ENCODE results near the gene PRDM9.
"Not testable (repeated sequence)": the region's sequence is repeated elsewhere in the genome, so short reads cannot be mapped to it uniquely, and the experiment has no call there.

PRDM9 gene

GRCh38 chr5:23506329-23507236, 826 bp upstream of the PRDM9 start:
- Mint-ChIP-seq H3K4me1 (ENCODE audit: low read depth) (no peaks in the 10 kb centered on the region), H3K9me3 (peaks cover 30% of the 10 kb centered on the region), H3K4me3 (no peak overlapping the region), H3K27ac (no peak overlapping the region), H3K27me3 (no peaks in the 10 kb centered on the region), H3K36me3 (ENCODE audit: low read depth) (peaks cover 3% of the 10 kb centered on the region)
- DNase-seq: no peak

GRCh38 chr5:23510434-23510833, 3.0 kb downstream of the PRDM9 start:
- not testable (repeated sequence) for H3K4me1 Mint-ChIP-seq (ENCODE audit: low read depth); DNase-seq; H3K4me3 Mint-ChIP-seq; H3K27me3 Mint-ChIP-seq; H3K27ac Mint-ChIP-seq; H3K36me3 Mint-ChIP-seq (ENCODE audit: low read depth)
- peaks cover 37% of the 10 kb centered on the region for H3K9me3 Mint-ChIP-seq

GRCh38 chr5:23522553-23522952, 15.1 kb downstream of the PRDM9 start:
- Mint-ChIP-seq H3K27me3 (no peaks in the 10 kb centered on the region), H3K27ac (no peak overlapping the region), H3K36me3 (ENCODE audit: low read depth) (no peaks in the 10 kb centered on the region), H3K9me3 (peaks cover 13% of the 10 kb centered on the region), H3K4me3 (no peak overlapping the region), H3K4me1 (ENCODE audit: low read depth) (no peaks in the 10 kb centered on the region)
- no peak for DNase-seq

GRCh38 chr5:23523031-23523430, 15.6 kb downstream of the PRDM9 start:
- H3K4me1 Mint-ChIP-seq (ENCODE audit: low read depth): no peaks in the 10 kb centered on the region
- peaks cover 13% of the 10 kb centered on the region for H3K9me3 Mint-ChIP-seq
- no peak overlapping the region for H3K27ac Mint-ChIP-seq
- no peak for DNase-seq
- no peaks in the 10 kb centered on the region for H3K27me3 Mint-ChIP-seq
- H3K4me3 Mint-ChIP-seq: no peak overlapping the region
- no peaks in the 10 kb centered on the region for H3K36me3 Mint-ChIP-seq (ENCODE audit: low read depth)

GRCh38 chr5:23523998-23524397, 16.6 kb downstream of the PRDM9 start:
- Mint-ChIP-seq H3K36me3 (ENCODE audit: low read depth) (no peaks in the 10 kb centered on the region), H3K4me1 (ENCODE audit: low read depth) (no peaks in the 10 kb centered on the region), H3K27ac (no peak overlapping the region)

GRCh38 chr5:23525751-23526150, 18.3 kb downstream of the PRDM9 start:
- H3K9me3 Mint-ChIP-seq: peaks cover 11% of the 10 kb centered on the region
- no peak for DNase-seq
- H3K36me3 Mint-ChIP-seq (ENCODE audit: low read depth): no peaks in the 10 kb centered on the region
- no peaks in the 10 kb centered on the region for H3K4me1 Mint-ChIP-seq (ENCODE audit: low read depth)
- no peak overlapping the region for H3K4me3 Mint-ChIP-seq
- no peaks in the 10 kb centered on the region for H3K27me3 Mint-ChIP-seq
- no peak overlapping the region for H3K27ac Mint-ChIP-seq

More at GRCh38 chr5:23523998-23524397, 16.6 kb downstream of the PRDM9 start:
- peaks cover 11% of the 10 kb centered on the region for H3K9me3 Mint-ChIP-seq
- no peak overlapping the region for H3K4me3 Mint-ChIP-seq
- no peaks in the 10 kb centered on the region for H3K27me3 Mint-ChIP-seq
- DNase-seq: no peak

GRCh38 chr5:23526616-23527015, 19.2 kb downstream of the PRDM9 start:
- H3K9me3 Mint-ChIP-seq: peaks cover 11% of the 10 kb centered on the region
- H3K4me3 Mint-ChIP-seq; DNase-seq; H3K4me1 Mint-ChIP-seq (ENCODE audit: low read depth); H3K27ac Mint-ChIP-seq; H3K27me3 Mint-ChIP-seq; H3K36me3 Mint-ChIP-seq (ENCODE audit: low read depth): not testable (repeated sequence)

- not testable (repeated sequence) for H3K27me3 Mint-ChIP-seq; H3K36me3 Mint-ChIP-seq (ENCODE audit: low read depth); H3K27ac Mint-ChIP-seq; H3K9me3 Mint-ChIP-seq; H3K4me1 Mint-ChIP-seq (ENCODE audit: low read depth); DNase-seq; H3K4me3 Mint-ChIP-seq
Measured at GRCh38 chr5:23527216-23527920, 20.0 kb downstream of the PRDM9 start.

GRCh38 chr5:23528677-23529076, 21.3 kb downstream of the PRDM9 start:
- no peak overlapping the region for H3K4me3 Mint-ChIP-seq
- no peaks in the 10 kb centered on the region for H3K4me1 Mint-ChIP-seq (ENCODE audit: low read depth)
- H3K27ac Mint-ChIP-seq: no peak overlapping the region
- no peaks in the 10 kb centered on the region for H3K36me3 Mint-ChIP-seq (ENCODE audit: low read depth)
- no peak for DNase-seq
- no peaks in the 10 kb centered on the region for H3K27me3 Mint-ChIP-seq
- H3K9me3 Mint-ChIP-seq: peaks cover 7% of the 10 kb centered on the region

GRCh38 chr5:23530571-23530970, 23.2 kb downstream of the PRDM9 start:
- Mint-ChIP-seq H3K27me3 (no peaks in the 10 kb centered on the region), H3K9me3 (peaks cover 3% of the 10 kb centered on the region), H3K36me3 (ENCODE audit: low read depth) (no peaks in the 10 kb centered on the region), H3K4me3 (no peak overlapping the region), H3K27ac (no peak overlapping the region), H3K4me1 (ENCODE audit: low read depth) (no peaks in the 10 kb centered on the region)
- no peak for DNase-seq

- Mint-ChIP-seq H3K27ac (no peak overlapping the region), H3K36me3 (ENCODE audit: low read depth) (no peaks in the 10 kb centered on the region), H3K4me1 (ENCODE audit: low read depth) (no peaks in the 10 kb centered on the region), H3K27me3 (no peaks in the 10 kb centered on the region), H3K9me3 (peaks cover 11% of the 10 kb centered on the region), H3K4me3 (no peak overlapping the region)
- no peak for DNase-seq
Measured at GRCh38 chr5:23571059-23571458, 63.6 kb downstream of the PRDM9 start.
